Astrocyte of the spinal cord (primary cell): ENCODE results near the gene MXRA7.

Experiments
- DNase-seq: peaks from one replicate; pipeline ENCODE4 v3.0.0; 2011; ENCODE audit warnings: low read depth, low spot score
- H3K4me3 ChIP-seq: 2 replicates; pipeline ENCODE4 v1.5.1; 2011; ENCODE audit warnings: low read depth, mild to moderate bottlenecking, low read length, moderate library complexity
- CTCF ChIP-seq: IDR thresholded peaks from 2 replicates; pipeline ENCODE4 v1.5.1; 2012; ENCODE audit warnings: low read depth, mild to moderate bottlenecking, low read length, inconsistent platforms
- in situ Hi-C: cut with HindIII; loops from 2 replicates; pipeline ENCODE4 v1.10.0; 2017; ENCODE audit warnings: low sequenced_read_pairs

MXRA7 gene

GRCh38 chr17:76667491-76667755 lies 43.3 kb downstream of the MXRA7 start:
- no peak overlapping the region for H3K4me3 ChIP-seq
- no peak for TF ChIP-seq CTCF
- in situ Hi-C loops: no loop called here
- no peak for DNase-seq

- no peak for DNase-seq
- TF ChIP-seq CTCF: no peak
- no peak overlapping the region for H3K4me3 ChIP-seq
- in situ Hi-C loops: no loop called here
Measured at GRCh38 chr17:76660656-76661042, 50.1 kb downstream of the MXRA7 start.

- no peak for DNase-seq
- no peak overlapping the region for H3K4me3 ChIP-seq
- in situ Hi-C loops: no loop called here
- no peak for TF ChIP-seq CTCF
Measured at GRCh38 chr17:76659928-76660655, 50.7 kb downstream of the MXRA7 start.

GRCh38 chr17:76658242-76658662 lies 52.5 kb downstream of the MXRA7 start:
- in situ Hi-C loops: no loop called here
- TF ChIP-seq CTCF: no peak
- no peak overlapping the region for H3K4me3 ChIP-seq
- no peak for DNase-seq

GRCh38 chr17:76657505-76658241 lies 53.1 kb downstream of the MXRA7 start:
- no peak for DNase-seq
- no peak for TF ChIP-seq CTCF
- in situ Hi-C loops: no loop called here
- no peak overlapping the region for H3K4me3 ChIP-seq

- no peak for TF ChIP-seq CTCF
- no peak overlapping the region for H3K4me3 ChIP-seq
- in situ Hi-C loops: no loop called here
- DNase-seq: no peak
Measured at GRCh38 chr17:76654408-76654807, 56.4 kb downstream of the MXRA7 start.
